Hepatocyte (in vitro differentiated cells): ENCODE measurements around the gene PTPN11.

ENCODE experiments used
- CTCF ChIP-seq: fragments of 200-600 bp; sonication (generic); IDR thresholded peaks from 2 replicates; pipeline ENCODE4 v1.5.1; 2016; ENCODE audit warnings: antibody characterized with exemption, mild to moderate bottlenecking; ENCODE audit not compliant: poor library complexity
- EZH2 ChIP-seq: fragments of 200-600 bp; sonication (generic); IDR thresholded peaks from 2 replicates; pipeline ENCODE4 v1.6.1; 2016; ENCODE audit warnings: antibody characterized with exemption, mild to moderate bottlenecking, borderline replicate concordance
- EZH2phosphoT487 ChIP-seq: fragments of 200-600 bp; sonication (generic); IDR thresholded peaks from one replicate; pipeline ENCODE4 v1.6.1; 2018; ENCODE audit warnings: antibody characterized with exemption, mild to moderate bottlenecking, low read depth, moderate library complexity; ENCODE audit not compliant: unreplicated experiment, severe bottlenecking

GRCh38 chr12:112381883-112382796, 36.6 kb upstream of the PTPN11 start, which contains the start of gene HECTD4:
- TF ChIP-seq CTCF (no peak), EZH2 (no peak), EZH2phosphoT487 (no peak)
